Endometrial microvascular endothelial cells (primary cell): ENCODE measurements around the gene C17orf75. TPM values are rescaled to one million over a fixed set of nuclear protein-coding genes. Genes with fewer than 3 reads are reported as not detected.

ENCODE experiments used
- in situ Hi-C: cut with HindIII; loops from 2 replicates; pipeline ENCODE4 v1.10.0; 2017; ENCODE audit warnings: low sequenced_read_pairs, low pct_unique_long_range_greater_than_20kb; ENCODE audit errors: inconsistent ontology term
- total RNA-seq: library from RNA; depleted of rRNA; stranded (reverse); fragments of >200 nt; gene quantifications from one replicate; pipeline ENCODE4 v1.2.3, GENCODE V29; 2015; ENCODE audit errors: inconsistent ontology term

C17orf75 gene
- total RNA-seq, 1 donor from 2014 or later: 34.5 TPM

DNA sequence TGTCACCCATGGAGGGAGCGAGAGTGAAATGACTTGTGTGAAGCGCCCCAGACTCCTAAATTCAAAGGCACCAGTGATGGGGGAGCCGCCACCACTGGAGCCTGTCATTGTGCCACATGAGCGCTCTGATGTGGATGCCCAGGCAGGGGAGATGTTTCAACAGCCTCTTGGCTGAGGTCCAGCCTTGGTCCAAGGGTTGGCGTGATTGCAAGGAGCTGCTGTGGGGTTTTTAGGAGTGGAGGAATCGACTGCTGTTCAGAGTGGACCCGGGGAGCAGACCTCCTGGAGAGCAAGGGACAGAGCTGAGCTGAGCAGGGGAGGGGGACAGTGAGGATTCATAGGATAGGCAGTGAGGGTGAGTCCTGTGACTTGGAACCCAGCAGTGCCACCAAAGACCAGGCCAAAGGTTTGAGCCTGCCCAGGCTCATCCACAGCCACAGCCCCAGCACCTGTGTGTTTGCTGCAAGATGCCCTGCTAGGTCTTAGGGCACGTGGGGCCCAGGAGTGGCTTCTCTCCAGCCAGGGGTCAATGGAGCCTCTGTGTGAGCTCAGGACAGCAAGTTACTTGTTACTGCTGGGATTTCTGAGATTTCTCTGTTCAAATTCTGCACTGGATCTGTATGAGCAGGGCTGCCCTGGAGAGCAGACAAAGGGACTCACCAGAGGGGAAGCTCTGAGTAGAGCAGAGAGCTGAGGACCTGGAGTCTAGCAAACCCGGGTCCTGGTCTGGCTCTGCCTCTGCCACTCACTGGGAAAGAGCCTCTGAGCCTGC, 56.0 kb downstream of the C17orf75 start:
- in situ Hi-C loops: no loop called here

- in situ Hi-C loops: no loop called here
These were observed 56.7 kb downstream of the C17orf75 start for GRCh38 chr17:32285306-32285705.

DNA sequence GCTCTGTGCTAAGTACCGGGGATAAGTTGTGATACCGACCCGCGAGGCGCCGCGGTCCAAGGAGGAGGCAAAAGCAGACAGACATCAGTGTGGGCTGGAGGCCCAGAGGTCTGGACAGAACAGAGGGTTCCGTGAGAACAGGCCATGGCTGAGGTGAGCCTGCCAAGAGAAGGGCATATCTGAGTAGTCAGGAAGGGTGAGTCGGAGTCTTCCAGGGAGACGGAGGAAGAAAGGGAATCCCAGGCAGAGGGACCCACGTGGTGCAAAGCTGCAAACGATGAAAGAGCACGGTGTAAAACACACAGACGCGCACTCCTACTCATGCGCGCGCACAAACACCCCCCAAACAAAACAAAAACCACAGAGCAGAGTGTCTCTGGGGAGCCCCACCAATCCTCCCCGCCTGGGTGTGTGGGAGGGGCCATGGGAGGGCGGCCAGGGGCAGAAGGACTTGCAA, 58.2 kb downstream of the C17orf75 start:
- in situ Hi-C loops: no loop called here

DNA sequence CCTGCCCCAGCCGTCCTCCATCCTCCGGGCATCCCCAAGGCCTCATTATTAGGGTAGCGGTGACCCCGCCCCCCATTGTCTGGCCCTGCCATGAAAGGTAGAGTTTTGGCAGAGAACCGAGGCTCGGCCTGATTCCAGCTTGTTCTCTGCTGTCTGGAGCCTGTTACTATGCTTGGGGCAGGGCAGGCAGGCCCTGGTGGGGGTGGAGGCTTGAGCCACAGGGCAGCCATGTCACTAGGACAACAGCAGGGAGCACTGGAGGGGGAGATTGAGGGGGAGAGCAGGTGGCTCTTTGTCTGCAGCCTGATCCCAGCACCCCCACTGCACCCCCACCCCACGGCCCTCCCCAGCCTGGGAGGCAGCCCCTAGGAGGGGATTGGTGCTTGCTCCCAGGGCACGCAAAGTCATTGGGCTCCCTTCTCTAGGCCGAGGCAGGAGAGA, 60.9 kb downstream of the C17orf75 start:
- in situ Hi-C loops: no loop called here

DNA sequence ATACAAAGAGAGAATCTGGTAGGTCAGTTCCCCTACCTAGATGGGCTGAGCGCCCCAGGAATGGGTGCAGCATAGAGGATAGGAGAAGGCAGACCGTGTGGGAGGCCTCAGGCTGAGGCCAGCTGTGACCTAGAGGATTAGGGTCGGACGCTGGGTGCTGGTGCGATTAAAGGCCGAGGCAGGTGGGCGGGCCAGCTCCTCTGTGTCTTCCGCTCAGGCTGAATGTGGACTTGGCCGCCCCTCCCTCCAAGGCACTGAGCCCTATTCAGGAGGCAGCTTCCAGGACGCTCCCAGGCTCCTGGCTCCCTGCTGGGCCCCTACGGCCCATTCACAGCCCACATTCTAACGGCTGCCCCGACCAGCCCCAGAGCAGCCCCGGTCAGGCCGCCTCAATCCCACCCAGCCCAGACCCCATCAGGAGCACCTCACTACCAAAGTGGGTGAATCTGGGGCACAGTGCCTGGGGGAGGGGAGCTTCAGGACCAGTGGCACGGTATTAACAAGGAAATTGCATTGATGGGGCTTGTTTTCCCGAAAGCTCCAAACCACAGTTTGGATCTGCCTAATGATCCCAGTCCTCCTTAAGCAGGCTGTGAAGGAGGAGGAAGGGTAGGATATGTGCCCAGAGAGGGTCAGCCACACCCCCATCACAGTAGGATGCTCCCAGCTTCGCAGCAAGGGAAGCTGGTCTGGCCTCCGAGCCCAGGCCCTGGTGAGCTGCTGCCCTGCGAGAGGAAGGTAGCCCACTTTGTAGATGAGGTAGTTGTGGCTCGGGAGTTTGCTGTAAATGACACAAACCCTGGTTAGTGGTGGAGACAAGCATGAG, 61.9 kb downstream of the C17orf75 start:
- in situ Hi-C loops: no loop called here

DNA sequence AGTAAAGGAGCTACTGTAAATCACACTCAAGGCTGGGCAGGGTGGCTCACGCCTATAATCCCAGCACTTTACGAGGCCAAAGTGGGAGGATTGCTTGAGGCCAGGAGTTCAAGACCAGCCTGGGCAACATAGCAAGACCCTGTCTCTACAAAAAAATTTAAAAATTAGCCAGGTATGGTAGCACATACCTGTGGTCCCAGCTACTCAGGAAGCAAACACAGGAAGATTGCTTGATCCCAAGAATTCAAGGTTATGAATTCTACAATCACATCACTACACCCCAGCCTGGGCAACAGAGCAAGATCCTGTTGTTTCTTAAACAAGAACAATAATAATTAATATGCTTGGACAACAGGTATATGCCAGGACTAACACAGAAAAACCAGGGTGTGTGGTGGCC, 63.2 kb downstream of the C17orf75 start:
- in situ Hi-C loops: no loop called here

Other genes with a start within 250 kb of the C17orf75 start
- gene RHOT1, start 199.7 kb downstream of the C17orf75 start, total RNA-seq: 32.8 TPM
- gene RHBDL3, start 76.3 kb downstream of the C17orf75 start, total RNA-seq: not detected
- gene ZNF207, start 8.0 kb upstream of the C17orf75 start, total RNA-seq: 152 TPM
- 119 TPM for gene PSMD11, start 102.3 kb upstream of the C17orf75 start, total RNA-seq
- 1.5 TPM for gene CDK5R1, start 144.8 kb upstream of the C17orf75 start, total RNA-seq